HCT116 (cell line): Measurements from ENCODE around the gene CCDC116. TPM values are rescaled to one million over a fixed set of nuclear protein-coding genes. Genes with fewer than 3 reads are reported as not detected.

Source experiments
- ATAC-seq: fragments of 200-7000 bp; cut with Tn5 transposase; 2 replicates; pipeline ENCODE4 v1.9.1; 2020; ENCODE audit warnings: mild to moderate bottlenecking, moderate library complexity
- BruUV-seq: library from RNA; stranded (reverse); fragments of 400-500 nt; replicated peaks from 2 replicates; lab custom pipeline; 2021; lab: Mats Ljungman, UMichigan
- CTCF ChIA-PET: fragments of 300-600 bp; sonication (Branson Sonifier 250); formaldehyde crosslinking; loops from one replicate; lab custom pipeline; 2021; ENCODE audit warnings: antibody characterized with exemption; lab: Charles Lee
- POLR2A ChIA-PET: fragments of 300-600, 350-600 bp; sonication (Branson Sonifier 250); formaldehyde crosslinking; loops from one replicate; lab custom pipeline; 2021; ENCODE audit warnings: antibody characterized with exemption; lab: Charles Lee
- RAD21 ChIA-PET, 2 experiments: fragments of 300-600 bp; sonication (Branson Sonifier 250); formaldehyde crosslinking; loops; one replicate each; lab custom pipeline; 2023; ENCODE audit warnings: low total read pairs in 2 of 2; ENCODE audit not compliant: uncharacterized antibody in 2 of 2, unreplicated experiment in 2 of 2, low non-redundant PET in 1 of 2; lab: Charles Lee
- DNase-seq: peaks from one replicate; pipeline ENCODE4 v3.0.0-alpha.2; 2010; ENCODE audit warnings: low read depth, low spot score
- H2AFZ ChIP-seq: fragments of 200-600 bp; shearing (Covaris generic), sonication (generic); 2 replicates; pipeline ENCODE4 v1.6.1; 2017; ENCODE audit warnings: low read depth, mixed run types, mixed read lengths, antibody characterized with exemption, low read length; ENCODE audit not compliant: poor library complexity, severe bottlenecking
- H3K27ac ChIP-seq: 2 replicates; pipeline ENCODE4 v1.5.1; 2012; ENCODE audit warnings: low read depth, low read length
- H3K27me3 ChIP-seq: fragments of 200-600 bp; sonication (generic); 2 replicates; pipeline ENCODE4 v1.6.1; 2016; ENCODE audit warnings: mixed run types, low read length, mixed read lengths; ENCODE audit not compliant: insufficient read depth
- H3K36me3 ChIP-seq, 2 experiments: fragments of 200-500 bp in 1 of 2; fragments of 200-600 bp in 1 of 2; sonication (Bioruptor generic) in 1 of 2; sonication (generic) in 1 of 2; 2 replicates each; pipeline versions ENCODE4 v1.5.1 to v1.6.1; 2014 to 2016; ENCODE audit warnings: low read length in 2 of 2, inconsistent platforms in 1 of 2, mixed read lengths in 1 of 2, mixed run types in 1 of 2; ENCODE audit not compliant: insufficient read depth in 2 of 2, control insufficient read depth in 1 of 2
- H3K4me1 ChIP-seq, 2 experiments: fragments of 200-600 bp in 1 of 2; sonication (generic) in 1 of 2; 2 replicates each; pipeline versions ENCODE4 v1.5.1 to v1.6.1; 2012 to 2017; ENCODE audit warnings: low read length in 2 of 2, inconsistent platforms in 1 of 2, mild to moderate bottlenecking in 1 of 2, mixed read lengths in 1 of 2, mixed run types in 1 of 2, moderate library complexity in 1 of 2; ENCODE audit not compliant: insufficient read depth in 2 of 2, control insufficient read depth in 1 of 2
- H3K4me2 ChIP-seq: fragments of 200-600 bp; sonication (generic); 2 replicates; pipeline ENCODE4 v1.6.1; 2017; ENCODE audit warnings: mixed run types, low read length, mixed read lengths
- H3K4me3 ChIP-seq, 2 experiments: fragments of 200-600 bp in 1 of 2; sonication (generic) in 1 of 2; replicated peaks in 1 of 2; 2 replicates each; pipeline ENCODE4 v1.5.1; 2011 to 2016; ENCODE audit warnings: low read length in 2 of 2, control low read depth in 1 of 2, low read depth in 1 of 2, mild to moderate bottlenecking in 1 of 2, mixed read lengths in 1 of 2, mixed run types in 1 of 2
- H3K79me2 ChIP-seq: fragments of 200-600 bp; sonication (generic); 2 replicates; pipeline ENCODE4 v1.6.1; 2017; ENCODE audit warnings: mild to moderate bottlenecking, mixed run types, low read length, moderate library complexity, mixed read lengths; ENCODE audit not compliant: insufficient read depth
- H3K9ac ChIP-seq: fragments of 200-600 bp; sonication (generic); 2 replicates; pipeline ENCODE4 v1.6.1; 2016; ENCODE audit warnings: low read length, mixed read lengths
- H3K9me2 ChIP-seq: fragments of 200-600 bp; sonication (generic), shearing (Covaris generic); 2 replicates; pipeline ENCODE4 v1.6.1; 2017; ENCODE audit warnings: mixed run types, mild to moderate bottlenecking, moderate library complexity; ENCODE audit not compliant: insufficient read depth
- H3K9me3 ChIP-seq, 2 experiments: fragments of 200-500 bp in 1 of 2; fragments of 200-600 bp in 1 of 2; sonication (Bioruptor generic) in 1 of 2; sonication (generic) in 1 of 2; 2 replicates each; pipeline ENCODE4 v1.6.1; 2014 to 2017; ENCODE audit warnings: low read length in 2 of 2, mixed read lengths in 2 of 2, inconsistent platforms in 1 of 2, low read depth in 1 of 2, mild to moderate bottlenecking in 1 of 2, mixed run types in 1 of 2, moderate library complexity in 1 of 2; ENCODE audit not compliant: control insufficient read depth in 1 of 2, insufficient read depth in 1 of 2
- H4K20me1 ChIP-seq: fragments of 200-600 bp; sonication (generic), shearing (Covaris generic); 2 replicates; pipeline ENCODE4 v1.6.1; 2017; ENCODE audit warnings: mixed run types, mild to moderate bottlenecking, moderate library complexity; ENCODE audit not compliant: insufficient read depth
- ATF3 ChIP-seq: IDR thresholded peaks from 2 replicates; pipeline ENCODE4 v1.6.1; 2012
- CBX3 ChIP-seq: IDR thresholded peaks from 2 replicates; pipeline ENCODE4 v1.6.1; 2012; ENCODE audit warnings: low read depth
- CTCF ChIP-seq, 3 experiments: fragments of 200-600 bp in 1 of 3; sonication (generic) in 1 of 3; IDR thresholded peaks in 2 of 3; conservative IDR thresholded peaks in 1 of 3; 2 replicates each; pipeline ENCODE4 v1.5.1; 2012 to 2017; ENCODE audit warnings: low read depth in 2 of 3, low read length in 2 of 3, antibody characterized with exemption in 1 of 3, borderline replicate concordance in 1 of 3, control low read depth in 1 of 3, mild to moderate bottlenecking in 1 of 3, mixed read lengths in 1 of 3, mixed run types in 1 of 3, moderate library complexity in 1 of 3; ENCODE audit not compliant: insufficient read depth in 1 of 3
- ELF1 ChIP-seq: IDR thresholded peaks from 2 replicates; pipeline ENCODE4 v1.6.1; 2012; ENCODE audit warnings: low read depth, borderline replicate concordance
- MAX ChIP-seq: IDR thresholded peaks from 2 replicates; pipeline ENCODE4 v1.6.1; 2012
- POLR2AphosphoS5 ChIP-seq: IDR thresholded peaks from 2 replicates; pipeline ENCODE4 v1.6.1; 2011; ENCODE audit warnings: mild to moderate bottlenecking, low read depth, low read length, moderate library complexity
- SP1 ChIP-seq: IDR thresholded peaks from 2 replicates; pipeline ENCODE4 v1.6.1; 2012; ENCODE audit warnings: low read depth
- SRF ChIP-seq: IDR thresholded peaks from 2 replicates; pipeline ENCODE4 v1.6.1; 2012; ENCODE audit warnings: low read depth
- YY1 ChIP-seq: IDR thresholded peaks from 2 replicates; pipeline ENCODE4 v1.6.1; 2011; ENCODE audit warnings: low read length, low read depth, moderate library complexity, mild to moderate bottlenecking; ENCODE audit not compliant: insufficient replicate concordance; ENCODE audit errors: extremely low read depth
- ZFX ChIP-seq: fragments of 450-650 bp; IDR thresholded peaks from 2 replicates; pipeline ENCODE4 v1.6.1; 2017
- ZNF274 ChIP-seq: fragments of 200-500 bp; sonication (Bioruptor generic); IDR thresholded peaks from 2 replicates; pipeline ENCODE4 v1.6.1; 2014; ENCODE audit warnings: mild to moderate bottlenecking, low read depth, low read length, inconsistent platforms
- intact Hi-C: fragments of 100-400 bp; cut with micrococcal nuclease; formaldehyde crosslinking; loops from 2 replicates; pipeline ENCODE4 v1.10.0; 2022
- total RNA-seq: library from RNA; stranded (reverse); gene quantifications from one replicate; pipeline ENCODE4 v1.2.1, GENCODE V29; 2021; ENCODE audit not compliant: unreplicated experiment

The CCDC116 gene
- total RNA-seq, 1 experiment from 2014 or later, result 0.66 TPM

- no peak overlapping the region for H3K9ac ChIP-seq
- H3K27ac ChIP-seq, result no peak overlapping the region
- POLR2A ChIA-PET, result no interaction called here
- RAD21 ChIA-PET, result no interaction called here
- no peak for TF ChIP-seq ATF3
- TF ChIP-seq ZFX, result no peak
- no peak for TF ChIP-seq CBX3
- TF ChIP-seq SRF, result no peak
- no peak for TF ChIP-seq SP1
- no peak for TF ChIP-seq MAX
- no peak for TF ChIP-seq YY1
- TF ChIP-seq ELF1, result no peak
- TF ChIP-seq CTCF (IDR thresholded peaks at IDR 0.05 in 2 of 3, conservative IDR thresholded peaks at IDR 0.05 in 1 of 3; ENCODE audit: borderline replicate concordance in 1 of 3, insufficient read depth in 1 of 3, low read depth in 2 of 3, low read length in 2 of 3), result no peak
- no peak for TF ChIP-seq POLR2AphosphoS5
- TF ChIP-seq ZNF274, result no peak
- intact Hi-C loops, result no loop called here
- H3K27me3 ChIP-seq, result no peaks in the 10 kb centered on the region
- H3K79me2 ChIP-seq, result no peaks in the 10 kb centered on the region
- H3K4me3 ChIP-seq, result no peak overlapping the region
- no peaks in the 10 kb centered on the region for H3K9me2 ChIP-seq
- no peak overlapping the region for H3K4me2 ChIP-seq
- DNase-seq (no peak), ATAC-seq (no peak)
- H3K36me3 ChIP-seq, result peaks cover 3 to 9% of the 10 kb centered on the region in 2 experiments; a peak in 3 of 4 replicates
- no peaks in the 10 kb centered on the region for H4K20me1 ChIP-seq
- H3K9me3 ChIP-seq, result no peaks in the 10 kb centered on the region
- H3K4me1 ChIP-seq, result peaks cover 0 to 6% of the 10 kb centered on the region in 2 experiments; a peak in 1 of 4 replicates
- no peak overlapping the region for H2AFZ ChIP-seq
- CTCF ChIA-PET, result no interaction called here
- BruUV-seq, result no TSS peak
Observed at GRCh38 chr22:21679383-21679782, 46.8 kb downstream of the CCDC116 start.
